Activated CD4-positive, alpha-beta T cell treated with anti-CD3 and anti-CD28 coated beads, Interleukin-2, amount 50 U/mL, for 48 hours (primary cell): ENCODE data around the gene WDR7.

Experiments used
- DNase-seq, 2 experiments: peaks; one replicate each; pipeline ENCODE4 v3.0.0-alpha.2; 2020

The WDR7 gene

DNA sequence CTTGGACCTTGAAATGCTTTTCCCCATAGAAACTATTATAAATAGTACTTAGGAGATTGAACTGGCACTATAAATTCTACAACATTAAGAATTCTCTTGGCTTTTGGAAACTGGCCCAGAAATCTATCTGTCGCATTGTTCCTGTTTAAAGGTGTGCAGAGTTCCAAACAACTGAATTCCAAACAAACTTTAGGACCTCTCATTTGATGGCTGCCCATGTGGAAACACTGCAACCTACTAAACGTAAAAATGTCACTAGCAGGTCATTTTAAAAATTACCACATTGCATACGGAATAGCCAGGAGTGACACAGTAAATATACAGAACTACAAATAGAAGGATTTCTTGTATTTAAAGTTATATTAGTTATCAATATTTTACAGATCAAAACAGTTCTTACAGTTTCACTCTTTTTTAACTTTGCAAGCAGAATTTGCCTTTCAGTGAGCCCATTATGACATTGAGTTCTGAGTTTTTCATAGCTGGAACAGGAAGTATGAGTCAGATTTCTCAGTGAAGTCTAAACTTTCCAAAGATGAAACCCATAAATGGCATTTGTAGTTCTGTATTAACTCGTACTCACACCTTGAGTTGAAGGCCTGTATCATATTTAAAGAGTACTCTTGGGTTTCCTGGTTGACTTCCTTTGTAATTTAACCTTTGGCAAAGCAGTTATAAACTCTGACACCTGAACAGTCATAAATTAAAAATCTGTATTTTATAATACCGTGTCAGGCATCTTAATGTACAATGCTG, 353.4 kb downstream of the WDR7 start:
- no peak for DNase-seq

DNA sequence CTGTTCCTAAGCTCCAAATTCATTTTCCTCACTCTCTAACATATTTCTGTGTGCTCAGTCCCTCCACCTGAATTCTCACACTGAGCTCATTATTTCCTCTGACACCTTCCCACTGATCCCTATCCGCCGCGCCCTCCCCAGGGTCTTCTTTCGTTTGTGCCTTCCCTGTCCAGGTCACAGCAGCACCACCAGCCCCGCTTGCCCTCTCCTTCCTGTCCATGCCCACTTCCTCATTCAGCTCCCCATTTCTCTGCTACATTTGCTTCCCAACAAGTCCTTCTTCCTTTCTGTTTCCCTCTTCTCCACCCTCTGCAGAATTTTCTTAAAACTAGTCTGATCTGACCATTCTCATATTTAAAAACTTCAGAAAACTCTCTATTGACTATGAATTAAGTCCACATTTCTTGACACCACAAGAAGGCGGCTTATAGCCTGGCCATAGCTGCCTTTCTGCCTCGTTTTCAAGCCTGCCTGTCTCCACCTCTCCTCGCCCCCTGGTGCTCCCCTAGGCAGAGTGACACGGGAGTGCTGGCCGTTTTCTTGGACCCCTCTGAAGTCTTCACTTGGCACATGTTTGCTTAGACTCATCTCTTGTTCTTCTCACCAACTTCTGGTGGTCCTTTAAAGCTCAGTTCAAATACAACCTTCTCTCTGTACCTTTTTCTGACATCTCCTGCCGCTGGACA, 357.0 kb downstream of the WDR7 start:
- DNase-seq, result no peak

DNA sequence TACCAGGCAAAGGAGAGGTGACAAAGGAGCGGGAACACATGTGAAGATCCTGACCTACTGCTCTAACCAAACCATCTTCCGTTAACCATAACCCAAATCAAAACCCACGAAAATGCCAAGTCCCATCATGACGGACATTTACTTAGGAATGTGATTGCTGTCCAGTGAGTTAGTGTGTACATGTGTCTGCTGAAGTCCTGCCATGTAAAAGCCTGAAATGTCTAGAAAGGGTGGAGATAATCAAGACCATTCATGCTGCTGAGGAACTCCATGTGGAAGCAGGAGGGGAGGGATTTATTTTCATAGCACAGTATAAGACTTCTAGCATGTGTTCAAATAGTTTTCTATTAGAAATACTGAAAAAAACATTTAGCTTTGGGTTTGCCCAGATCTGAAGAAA, 358.7 kb downstream of the WDR7 start:
- DNase-seq, result no peak

DNA sequence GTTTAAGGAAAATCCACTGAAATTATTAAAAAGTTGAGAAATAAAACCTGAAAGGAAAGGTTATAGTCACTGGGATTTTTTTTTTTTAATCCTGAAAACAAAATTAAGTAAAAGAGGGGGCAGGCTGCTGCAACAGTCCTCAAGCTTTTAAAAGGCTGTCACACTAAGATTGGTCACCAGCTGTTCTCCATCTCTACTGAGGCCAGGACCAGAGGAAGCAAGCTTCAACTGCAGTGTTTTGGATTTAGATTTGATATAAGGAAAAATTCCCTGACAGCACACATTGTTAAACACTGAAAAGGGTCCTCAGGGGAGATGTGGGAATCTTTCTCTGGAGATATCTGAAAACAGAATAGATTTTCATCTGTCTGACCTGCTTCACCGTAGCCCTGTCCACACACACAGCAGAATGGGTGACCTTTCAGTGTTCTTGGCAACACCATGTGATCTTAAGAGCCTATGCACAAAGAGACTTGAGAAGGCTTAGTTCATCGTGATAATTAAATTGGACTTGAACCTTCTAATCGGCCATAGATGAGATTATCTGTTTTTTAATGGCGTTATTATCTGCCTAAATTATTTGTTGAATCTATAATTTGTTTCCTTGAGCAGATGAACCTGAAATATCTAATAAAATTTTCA, 363.7 kb downstream of the WDR7 start:
- no peak for DNase-seq

DNA sequence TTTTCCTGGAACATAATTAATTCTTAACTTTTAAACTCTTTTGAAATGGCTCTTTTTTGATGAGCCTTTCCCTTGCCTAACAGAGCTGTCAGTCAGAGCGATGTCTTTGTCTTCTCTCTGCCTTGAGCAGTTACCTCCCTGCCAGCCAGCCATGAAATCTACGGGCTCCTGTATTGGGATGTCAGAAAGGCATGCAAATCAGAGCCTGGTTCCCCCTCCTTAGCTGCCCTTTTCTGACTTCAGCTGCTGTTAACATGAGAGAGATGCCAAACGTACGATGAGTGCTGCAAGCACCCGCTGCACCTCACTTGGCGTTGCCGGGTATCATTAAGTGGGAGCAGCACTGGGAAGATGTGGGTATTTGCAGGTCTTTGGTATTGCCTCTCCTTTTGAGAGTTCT, 364.3 kb downstream of the WDR7 start:
- no peak for DNase-seq

DNA sequence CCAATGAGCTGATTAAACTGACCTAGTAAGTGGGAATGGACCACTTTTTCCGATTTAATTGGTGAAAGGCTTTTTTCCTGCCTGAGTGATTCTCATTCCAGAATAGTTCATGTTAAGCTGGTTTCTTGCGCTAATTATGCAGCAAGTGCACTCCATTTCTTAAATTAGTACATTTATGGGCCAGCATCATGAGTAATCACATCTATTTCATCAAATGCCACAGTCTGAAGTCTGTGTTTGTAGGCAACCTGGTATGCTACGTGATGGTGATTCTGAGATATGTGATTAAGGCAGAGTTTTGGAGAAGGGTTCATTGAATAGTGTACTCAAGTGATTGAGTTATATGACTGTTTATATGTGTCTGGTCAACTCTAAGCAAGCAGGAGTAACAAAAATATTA, 367.7 kb downstream of the WDR7 start:
- DNase-seq, result no peak

DNA sequence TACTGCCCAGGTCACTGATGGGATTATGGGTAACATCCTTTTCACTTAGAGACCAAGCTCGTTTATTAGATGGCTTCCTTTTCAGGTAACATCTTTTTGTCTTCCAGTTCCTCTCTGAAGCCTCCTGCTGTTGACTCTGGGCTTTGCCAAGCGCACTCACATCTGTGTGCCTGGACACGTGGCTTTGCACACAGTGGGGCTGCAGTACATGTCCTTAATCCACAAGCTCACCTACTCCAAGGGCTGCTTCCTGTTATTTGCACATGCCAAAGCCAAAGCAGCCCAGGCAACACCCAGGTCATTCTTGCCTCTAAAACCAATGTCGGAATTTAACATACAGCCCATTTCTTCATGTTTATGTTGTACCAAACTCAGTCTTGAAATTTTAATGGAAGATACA, 371.6 kb downstream of the WDR7 start:
- no peak for DNase-seq

DNA sequence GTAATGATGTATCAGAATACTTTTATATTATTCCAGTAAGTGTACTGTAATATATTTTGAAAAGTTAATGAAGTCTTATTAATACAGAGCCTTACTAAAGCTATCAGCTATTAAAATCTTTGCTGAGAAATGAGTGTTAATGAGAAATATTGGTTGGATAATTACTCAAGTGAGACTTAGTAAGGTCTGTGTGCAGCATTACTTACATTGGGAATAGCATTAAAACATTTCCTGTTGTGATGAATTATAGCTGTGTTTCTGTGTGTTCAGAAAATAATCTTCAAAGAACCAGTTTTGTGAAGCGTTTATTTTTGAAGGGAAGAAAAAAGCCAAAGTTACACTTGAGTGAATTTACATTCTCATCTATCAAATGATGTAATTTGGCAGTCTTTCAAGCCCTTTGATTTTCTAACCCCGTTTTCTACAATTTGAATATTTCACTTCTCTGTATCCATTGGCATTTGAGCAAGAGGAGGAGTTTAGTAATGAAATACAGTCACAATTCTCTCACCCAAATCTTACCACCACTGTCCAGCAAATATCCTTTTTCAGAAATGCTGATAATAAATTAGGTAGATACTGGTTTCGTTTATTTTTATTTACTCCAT, 372.2 kb downstream of the WDR7 start:
- DNase-seq, result no peak

DNA sequence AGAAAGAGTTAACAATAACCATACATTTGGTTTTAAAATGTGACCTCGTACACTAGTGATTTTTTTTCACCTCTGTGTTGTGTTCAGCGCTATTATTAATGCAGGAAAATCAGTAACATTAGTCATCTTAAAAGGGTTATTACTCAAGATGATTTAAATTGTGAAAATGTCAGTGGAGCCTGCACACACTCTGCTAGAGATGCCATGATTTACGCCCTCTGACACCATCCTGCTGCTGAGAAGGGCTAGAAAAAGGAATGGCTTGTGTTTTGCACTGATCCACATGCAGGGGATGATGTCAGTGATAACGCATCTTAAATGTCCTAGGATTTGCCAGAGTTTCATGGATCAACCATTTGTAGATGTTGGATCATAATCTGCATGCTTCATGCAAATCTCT, 374.4 kb downstream of the WDR7 start:
- DNase-seq, result no peak

DNA sequence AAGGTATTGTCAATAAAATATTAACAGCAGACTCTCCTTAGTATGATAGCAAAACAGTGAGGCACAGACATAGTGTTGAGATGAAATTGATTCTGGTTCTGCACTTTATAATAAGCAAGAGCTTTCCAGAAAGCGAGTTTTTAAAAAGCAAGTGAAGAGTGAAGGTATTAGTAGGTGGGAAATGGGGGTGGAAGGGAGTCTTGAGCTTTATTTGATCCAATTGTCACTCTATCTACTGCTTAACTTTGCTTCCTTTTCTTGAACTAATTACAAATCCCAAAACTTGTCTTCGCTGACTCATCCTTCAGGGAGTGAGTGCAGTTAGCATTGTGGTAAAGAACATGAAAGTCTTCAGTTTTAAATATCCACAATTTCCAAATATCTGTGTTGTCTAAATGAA, 375.2 kb downstream of the WDR7 start:
- no peak for DNase-seq

DNA sequence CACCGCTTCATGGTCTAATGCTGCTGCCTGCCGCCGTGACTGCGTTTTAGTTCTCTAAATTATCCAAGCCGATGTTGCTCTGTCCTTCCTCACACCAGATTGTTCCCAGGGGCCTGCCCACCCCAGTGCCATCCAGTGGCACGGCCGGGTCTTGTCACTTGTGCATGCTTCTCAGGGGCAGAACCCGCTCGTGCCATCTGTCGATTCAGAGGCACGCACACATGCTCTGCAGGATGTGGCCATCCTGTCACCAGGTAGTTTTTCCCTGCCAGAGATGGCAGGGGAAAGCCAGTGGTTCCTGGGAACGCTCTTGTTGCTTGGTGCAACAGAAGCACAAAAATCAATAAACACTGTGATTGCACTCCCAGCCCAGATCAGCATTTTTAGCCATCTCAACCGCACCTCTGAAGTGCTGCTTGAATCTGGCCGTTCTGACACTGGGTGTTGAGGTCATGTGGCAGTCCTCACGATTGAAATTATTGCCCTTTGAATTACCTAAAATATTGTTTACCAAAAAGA, 376.1 kb downstream of the WDR7 start:
- DNase-seq, result no peak

DNA sequence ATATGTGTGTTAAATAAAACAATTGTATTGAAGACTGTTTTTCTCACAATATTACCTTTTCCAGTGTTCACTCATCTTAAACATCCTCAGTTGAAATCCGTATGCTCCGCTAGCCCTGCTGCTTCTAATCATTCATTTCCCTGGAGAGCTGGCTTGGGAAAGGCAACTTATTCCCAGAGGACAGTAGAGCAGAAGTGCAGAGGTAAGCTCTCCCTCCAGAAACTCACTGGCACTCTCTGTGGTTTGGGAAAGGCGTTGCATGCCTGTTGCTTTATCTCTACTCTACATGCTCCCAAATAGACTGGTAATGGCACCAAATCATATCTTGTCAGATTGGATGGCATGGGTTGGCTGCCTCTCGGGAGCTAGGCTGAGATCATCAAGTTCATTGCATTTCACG, 378.6 kb downstream of the WDR7 start:
- DNase-seq, result no peak

DNA sequence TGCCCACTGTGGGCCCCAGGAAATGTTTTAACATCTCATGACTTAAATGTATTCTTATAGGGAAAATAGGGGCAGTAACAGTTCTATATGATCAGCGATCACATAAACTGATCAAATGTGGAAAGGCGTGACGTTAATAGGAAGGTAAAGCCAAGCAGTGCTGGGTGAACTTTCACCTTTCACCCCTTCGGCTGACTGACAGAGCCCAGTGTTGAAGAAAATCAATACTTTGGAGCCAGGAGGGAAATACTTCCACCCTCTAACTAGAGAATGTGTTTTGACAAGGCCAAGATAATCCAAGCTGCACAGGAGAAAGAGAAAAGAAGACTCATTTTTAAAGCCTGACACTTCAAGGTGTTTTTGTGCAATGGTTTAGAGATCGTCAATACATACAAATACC, 379.3 kb downstream of the WDR7 start:
- DNase-seq, result no peak

DNA sequence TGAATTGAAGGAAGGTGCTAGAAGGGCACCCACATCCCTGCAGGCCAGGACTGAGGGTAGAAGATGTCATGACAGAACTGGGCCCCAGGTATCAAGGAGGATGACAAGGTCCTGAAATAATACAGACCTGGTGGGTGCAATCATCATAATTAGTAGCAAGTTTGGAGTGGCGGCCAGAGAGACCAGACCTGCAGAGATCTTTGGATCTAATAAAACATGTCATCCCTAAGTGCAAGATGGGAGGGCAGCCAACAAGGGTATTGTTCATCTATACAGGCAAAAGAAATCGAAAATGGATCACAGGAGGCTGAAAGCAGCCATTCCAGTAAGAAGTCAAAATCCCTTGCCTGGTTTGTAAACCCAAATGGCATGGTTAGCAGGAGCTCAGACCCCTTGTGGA, 384.4 kb downstream of the WDR7 start:
- DNase-seq, result no peak

DNA sequence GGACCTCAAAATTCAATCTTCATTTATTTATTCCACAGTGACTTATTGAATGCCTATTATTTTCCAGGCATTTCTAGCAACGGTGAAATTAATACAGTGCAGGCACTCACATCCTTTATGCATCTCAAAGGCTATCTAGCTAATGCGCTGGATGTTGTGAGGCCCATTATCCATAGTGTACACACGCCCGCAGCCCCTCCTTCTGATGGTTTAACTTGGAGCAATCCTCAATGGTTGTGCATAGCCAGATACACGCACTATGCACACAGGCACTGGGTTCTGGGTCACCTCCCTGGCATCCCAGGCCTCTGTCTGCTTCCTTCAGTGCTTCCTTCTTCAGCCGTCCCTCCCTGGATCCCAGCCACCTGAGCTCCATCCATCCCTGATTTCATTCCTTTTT, 387.2 kb downstream of the WDR7 start:
- DNase-seq, result no peak

DNA sequence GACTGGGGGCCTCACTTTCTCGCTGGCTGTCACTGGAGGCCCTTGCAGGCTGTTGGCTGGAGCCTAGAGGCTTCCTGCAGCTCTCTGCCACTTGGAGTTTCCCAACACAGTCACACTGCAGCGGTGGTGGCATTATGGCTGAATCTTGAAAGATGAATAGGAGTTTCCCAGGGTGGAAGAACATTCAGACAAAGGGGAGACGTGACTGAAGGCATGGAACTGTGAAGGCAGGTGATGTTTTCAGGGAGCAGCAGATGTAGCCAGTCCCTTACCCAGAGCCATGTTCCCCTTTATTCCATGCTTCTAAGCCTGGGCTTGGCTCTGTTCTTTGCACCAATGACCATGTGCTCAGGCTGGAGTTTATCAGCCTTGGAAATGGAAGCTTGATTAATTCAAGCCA, 389.0 kb downstream of the WDR7 start:
- DNase-seq, result no peak

DNA sequence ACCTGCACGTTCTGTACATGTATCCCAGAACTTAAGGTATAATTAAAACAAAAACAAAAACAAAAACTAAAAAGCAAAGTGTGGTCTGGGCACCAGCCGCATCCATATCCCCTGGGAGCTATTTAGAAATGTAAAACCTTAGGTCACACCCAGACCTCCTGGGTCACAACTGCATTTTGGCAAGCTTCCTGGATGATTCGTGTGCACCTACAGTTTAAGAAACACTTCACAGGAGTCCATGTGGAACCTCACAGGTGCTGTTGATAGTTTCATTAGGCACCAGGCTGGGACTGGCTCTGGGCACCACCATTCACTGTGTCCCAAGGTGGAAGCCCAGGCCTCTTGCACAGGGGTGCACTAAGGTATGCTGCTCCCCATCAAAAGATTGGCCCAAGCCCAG, 392.1 kb downstream of the WDR7 start:
- no peak for DNase-seq

DNA sequence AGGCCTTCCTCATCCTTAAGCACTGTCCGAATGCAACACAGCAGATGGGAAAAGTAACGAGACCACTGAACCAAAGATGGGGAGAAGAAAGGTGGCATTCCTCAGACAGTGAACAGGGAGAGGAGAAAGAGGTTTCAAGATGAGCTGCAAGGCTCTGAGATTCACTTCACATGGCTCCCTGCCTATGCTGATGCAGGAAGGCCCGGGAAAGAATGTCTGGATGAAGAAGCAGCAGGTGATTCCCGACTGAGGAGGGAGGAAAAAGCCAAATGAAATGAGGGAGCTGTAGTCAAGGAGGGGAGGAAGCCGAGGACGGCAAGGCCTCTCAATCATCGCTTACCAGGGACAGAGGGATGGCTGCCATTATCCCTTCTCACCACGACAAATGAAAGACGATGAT, 397.2 kb downstream of the WDR7 start:
- DNase-seq, result no peak

DNA sequence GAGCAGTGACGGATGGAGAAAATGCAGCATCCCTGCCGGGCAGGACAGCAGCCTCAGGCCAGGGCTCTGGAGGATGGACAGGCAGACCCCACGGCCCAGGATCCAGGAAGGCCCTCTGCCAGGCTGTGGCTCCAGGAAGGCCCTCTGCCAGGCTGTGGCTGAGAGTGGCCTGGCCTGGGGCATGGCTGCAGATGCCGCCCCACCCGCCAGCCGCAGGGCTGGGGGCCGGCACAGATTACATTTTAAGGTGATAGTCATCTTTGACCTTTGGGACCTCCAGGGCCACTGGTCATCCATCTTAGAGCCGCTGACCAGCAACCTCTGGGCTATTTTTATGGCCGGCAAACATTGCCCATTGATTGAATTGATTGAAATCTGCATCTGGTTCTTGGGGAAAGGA, 397.7 kb downstream of the WDR7 start:
- no peak for DNase-seq

DNA sequence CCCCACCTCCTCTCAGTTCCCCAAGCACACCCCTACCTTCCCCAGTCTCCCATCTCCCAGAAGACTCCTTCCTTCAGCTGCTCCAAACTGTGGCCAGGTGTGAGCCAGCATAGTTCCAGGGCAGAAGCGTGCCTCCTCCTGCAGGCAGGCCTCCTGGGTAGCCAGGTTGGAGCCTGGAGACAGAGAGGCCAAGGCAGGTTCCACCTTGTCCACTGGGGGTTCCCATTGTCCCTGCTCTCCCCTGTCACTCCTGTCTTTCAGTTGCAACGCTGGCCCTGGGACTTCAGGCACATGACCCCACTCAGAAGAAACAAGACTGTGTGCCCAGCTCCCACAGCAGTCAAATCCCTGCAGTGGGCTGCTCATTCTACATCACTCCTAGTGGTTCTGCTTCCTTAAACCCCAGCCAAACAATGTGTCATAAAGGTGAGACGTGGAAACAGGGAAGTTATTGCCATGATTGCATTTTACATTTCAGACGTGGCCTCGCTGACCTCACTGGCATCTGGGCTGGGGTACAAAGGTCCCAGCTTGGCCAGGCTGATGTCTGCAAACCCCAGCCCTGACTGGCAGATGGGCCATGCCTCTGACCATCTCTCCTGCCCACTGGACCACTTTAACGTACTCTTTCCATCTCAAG, 399.3 kb downstream of the WDR7 start:
- no peak for DNase-seq

DNA sequence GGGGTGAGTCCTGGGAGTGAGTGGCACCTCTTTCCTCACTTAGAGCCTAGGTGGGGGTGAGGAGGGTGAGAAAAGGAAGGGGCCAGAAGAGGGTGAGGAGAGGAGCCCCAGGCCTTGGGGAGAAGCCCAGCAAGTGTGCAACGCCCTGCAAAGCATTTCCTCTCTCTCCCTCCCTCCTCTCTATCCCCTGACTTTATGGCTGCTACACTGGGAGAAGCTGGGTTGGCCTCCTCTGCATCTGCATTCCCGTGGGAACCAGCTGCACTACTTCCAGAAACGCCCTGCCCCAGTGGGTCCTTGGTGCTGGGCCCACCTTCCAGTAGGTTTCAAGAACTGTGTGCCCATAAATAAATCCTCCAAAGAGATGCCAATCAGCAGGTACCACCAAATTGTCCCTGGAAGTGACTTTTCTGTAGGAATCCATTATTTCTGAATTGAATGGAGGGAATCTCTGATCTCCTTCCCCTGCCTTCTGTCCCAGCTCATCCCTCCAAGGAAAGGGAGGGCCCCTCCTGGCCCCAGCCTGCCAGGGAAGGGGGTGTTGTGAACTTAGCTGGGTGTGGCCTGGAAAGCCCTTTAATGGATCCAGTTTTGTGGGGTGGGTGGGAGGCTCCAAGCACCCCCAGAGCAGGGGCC, 400.0 kb downstream of the WDR7 start:
- no peak for DNase-seq

DNA sequence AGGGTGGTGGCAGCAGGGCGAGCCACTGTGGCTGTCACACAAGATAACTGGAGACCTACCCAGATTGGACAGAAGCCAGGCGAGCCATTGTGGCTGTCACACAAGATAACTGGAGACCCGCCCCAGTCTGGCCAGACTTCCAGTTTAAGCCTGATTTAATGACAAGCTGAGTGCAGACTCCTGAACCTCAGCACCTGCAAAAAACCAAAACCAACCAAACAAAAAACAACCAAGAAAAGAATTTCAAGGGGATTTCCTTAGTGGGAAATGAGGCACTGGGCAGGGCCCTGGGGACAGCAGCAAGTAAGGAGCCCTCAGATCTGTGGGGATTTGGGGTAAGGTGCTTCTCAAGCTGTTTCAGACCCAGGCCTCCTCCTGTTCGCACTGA, 400.5 kb downstream of the WDR7 start:
- no peak for DNase-seq

DNA sequence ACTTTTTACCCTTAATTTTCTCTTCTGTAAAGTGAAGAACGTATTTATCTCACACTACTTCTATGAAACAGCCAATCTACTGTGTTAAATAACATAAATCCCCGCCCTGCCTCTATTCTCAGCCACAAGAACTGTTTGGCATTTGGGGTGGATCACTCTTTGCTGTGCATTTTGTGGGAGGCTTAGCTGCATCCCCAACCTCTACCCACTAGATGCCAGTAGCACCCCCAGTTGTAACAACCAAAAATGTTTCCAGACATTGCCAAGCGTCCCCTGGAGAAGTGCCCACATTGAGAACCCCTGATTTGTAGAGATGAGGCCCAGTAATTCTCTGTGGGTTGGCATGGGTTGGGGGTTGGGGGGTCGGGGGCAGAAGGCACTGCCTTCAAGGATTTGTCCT, 401.0 kb downstream of the WDR7 start:
- no peak for DNase-seq
